Spleen (tissue), 11 donors: ENCODE data around the gene DOCK9. TPM values are rescaled to one million over a fixed set of nuclear protein-coding genes. Genes with fewer than 3 reads are reported as not detected.

Source experiments
- DNase-seq: peaks from one replicate; pipeline ENCODE4 v3.0.0-alpha.2; 2020
- H3K27ac ChIP-seq, 8 donors: fragments of 200-600 bp; sonication (generic) in 7 of 8; 1 replicate in 4 of 8; 2 replicates in 4 of 8; pipeline versions ENCODE4 v1.5.0 to v1.8.0; 2016 to 2021; ENCODE audit warnings: inconsistent platforms in 4 of 8, mild to moderate bottlenecking in 4 of 8, moderate library complexity in 1 of 8
- H3K27me3 ChIP-seq, 7 donors: fragments of 200-600 bp; sonication (generic) in 6 of 7; replicated peaks in 1 of 7; 1 replicate in 4 of 7; 2 replicates in 3 of 7; pipeline versions ENCODE4 v1.5.0 to v1.8.0; 2016 to 2021; ENCODE audit warnings: inconsistent platforms in 3 of 7, mild to moderate bottlenecking in 1 of 7
- H3K36me3 ChIP-seq, 6 donors: fragments of 200-600 bp; sonication (generic) in 5 of 6; 1 replicate in 4 of 6; 2 replicates in 2 of 6; pipeline versions ENCODE4 v1.5.0 to v1.8.0; 2016 to 2021; ENCODE audit warnings: inconsistent platforms in 2 of 6
- H3K4me1 ChIP-seq, 6 donors: fragments of 200-600 bp; sonication (generic) in 5 of 6; 1 replicate in 3 of 6; 2 replicates in 3 of 6; pipeline versions ENCODE4 v1.5.0 to v1.8.0; 2016 to 2021; ENCODE audit warnings: inconsistent platforms in 3 of 6
- H3K4me3 ChIP-seq, 8 donors: fragments of 200-600 bp; sonication (generic) in 7 of 8; 1 replicate in 4 of 8; 2 replicates in 4 of 8; pipeline versions ENCODE4 v1.5.0 to v1.8.0; 2016 to 2021; ENCODE audit warnings: inconsistent platforms in 4 of 8, mild to moderate bottlenecking in 4 of 8, moderate library complexity in 2 of 8
- H3K9me3 ChIP-seq, 8 donors: fragments of 200-600 bp; sonication (generic) in 7 of 8; 1 replicate in 4 of 8; 2 replicates in 4 of 8; pipeline versions ENCODE4 v1.5.0 to v1.8.0; 2016 to 2021; ENCODE audit warnings: inconsistent platforms in 4 of 8
- POLR2A ChIP-seq, 3 donors: fragments of 450-650 bp; IDR thresholded peaks; one replicate each; pipeline ENCODE4 v1.5.1; 2017; ENCODE audit warnings: antibody characterized with exemption in 3 of 3, mild to moderate bottlenecking in 1 of 3
- POLR2AphosphoS5 ChIP-seq, 3 donors: sonication (generic); formaldehyde crosslinking; IDR thresholded peaks; one replicate each; pipeline ENCODE4 v1.5.1; 2017; ENCODE audit warnings: antibody characterized with exemption in 3 of 3
- WGBS, 5 donors: extraction: QIAGEN DNeasy Blood & Tissue Kit in 3 of 5; methylation state at CpG; one replicate each; pipeline versions ENCODE4 v1.1.5 to v1.1.7; 2013 to 2018; 5-methylcytosine and 5-hydroxymethylcytosine counted together
- intact Hi-C: fragments of 100-400 bp; cut with DNase I; formaldehyde crosslinking; loops from one replicate; pipeline ENCODE4 v1.15.0; 2023; ENCODE audit warnings: low total_unique reads
- polyA plus RNA-seq, 3 donors: library from polyadenylated mRNA; stranded (reverse); fragments of 200-250 nt; gene quantifications; one replicate each; pipeline ENCODE4 v1.2.1, GENCODE V29; 2013
- total RNA-seq, 7 donors: library from RNA; depleted of rRNA in 3 of 7; stranded (reverse); fragments of >200 nt in 3 of 7; fragmentation: NEBNext Ultra II Directional in 4 of 7; extraction: Animal tissue kit (Norgen Biotek cat#: 25700) in 4 of 7; gene quantifications; one replicate each; pipeline versions ENCODE4 v1.1.0 to v1.2.1, GENCODE V29; 2016 to 2021
- TF ChIP-seq, protein P1 (sequence below), 11 experiments: fragments of 200-600 bp in 7 of 11; fragments of 450-650 bp in 4 of 11; sonication (generic) in 4 of 11; IDR thresholded peaks in 8 of 11; conservative IDR thresholded peaks in 3 of 11; 1 replicate in 7 of 11; 2 replicates in 4 of 11; pipeline versions ENCODE4 v1.4.0 to v1.8.0; 2016 to 2021; ENCODE audit warnings: antibody characterized with exemption in 11 of 11, inconsistent platforms in 4 of 11, mild to moderate bottlenecking in 1 of 11
- donor health status: healthy with polysubstance abuse.
- donor health status: DM: no; HTN: no; CAD: no; lungs with moderate emphysema.
- donor health status: DM: no; HTN: no; CAD: no.
- donor health status: Bipolar disorder and iron deficiency.
- donor health status: healthy.
- donor health status: DM: no; HTN: no; CAD: no.
- donor health status: DM: yes; HTN: yes; CAD: no.

Gene DOCK9
- total and polyA plus RNA-seq, 10 donors, result 6.9 to 53.3 (median 47.6) TPM

DNA sequence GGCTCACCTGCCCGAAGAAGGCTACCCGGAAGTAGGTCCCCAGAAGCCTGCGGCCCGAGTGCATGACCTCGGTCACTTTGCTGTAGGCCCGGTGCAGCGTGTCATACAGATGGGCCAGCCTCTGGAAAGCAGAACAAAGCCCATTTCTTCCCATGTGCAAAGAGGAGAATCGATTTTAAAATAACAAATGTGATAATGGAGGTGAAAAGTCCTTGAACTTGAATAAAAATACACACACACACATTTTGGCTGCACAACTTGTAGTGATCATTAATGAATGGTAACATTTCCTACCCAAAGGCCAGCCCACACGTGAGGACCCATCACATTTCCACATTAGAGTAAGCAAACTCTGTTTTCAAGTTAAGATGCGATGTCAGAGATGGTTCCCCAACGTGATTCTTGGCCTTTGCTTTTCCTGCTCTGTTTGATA is 168.5 kb downstream of the DOCK9 start:
- no peaks in the 10 kb centered on the region for H3K27me3 ChIP-seq
- H3K27ac ChIP-seq, result no peak overlapping the region
- peaks cover 0 to 62% (median 22%) of the 10 kb centered on the region in 6 donors for H3K36me3 ChIP-seq
- no peak overlapping the region for H3K4me3 ChIP-seq
- 91 to 95% (median 94%) methylated on average over 11 of the region's 11 CpGs for WGBS, 5 donors
- no peaks in the 10 kb centered on the region for H3K9me3 ChIP-seq
- intact Hi-C loops, result no loop called here
- H3K4me1 ChIP-seq, result no peaks in the 10 kb centered on the region
- TF ChIP-seq, protein P1, sequence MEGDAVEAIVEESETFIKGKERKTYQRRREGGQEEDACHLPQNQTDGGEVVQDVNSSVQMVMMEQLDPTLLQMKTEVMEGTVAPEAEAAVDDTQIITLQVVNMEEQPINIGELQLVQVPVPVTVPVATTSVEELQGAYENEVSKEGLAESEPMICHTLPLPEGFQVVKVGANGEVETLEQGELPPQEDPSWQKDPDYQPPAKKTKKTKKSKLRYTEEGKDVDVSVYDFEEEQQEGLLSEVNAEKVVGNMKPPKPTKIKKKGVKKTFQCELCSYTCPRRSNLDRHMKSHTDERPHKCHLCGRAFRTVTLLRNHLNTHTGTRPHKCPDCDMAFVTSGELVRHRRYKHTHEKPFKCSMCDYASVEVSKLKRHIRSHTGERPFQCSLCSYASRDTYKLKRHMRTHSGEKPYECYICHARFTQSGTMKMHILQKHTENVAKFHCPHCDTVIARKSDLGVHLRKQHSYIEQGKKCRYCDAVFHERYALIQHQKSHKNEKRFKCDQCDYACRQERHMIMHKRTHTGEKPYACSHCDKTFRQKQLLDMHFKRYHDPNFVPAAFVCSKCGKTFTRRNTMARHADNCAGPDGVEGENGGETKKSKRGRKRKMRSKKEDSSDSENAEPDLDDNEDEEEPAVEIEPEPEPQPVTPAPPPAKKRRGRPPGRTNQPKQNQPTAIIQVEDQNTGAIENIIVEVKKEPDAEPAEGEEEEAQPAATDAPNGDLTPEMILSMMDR (IDR thresholded peaks at IDR 0.05 in 8 of 11, conservative IDR thresholded peaks at IDR 0.05 in 3 of 11), result no peak
- TF ChIP-seq POLR2AphosphoS5 (IDR thresholded peaks at IDR 0.05) (no peak), POLR2A (IDR thresholded peaks at IDR 0.05) (no peak)
- no peak for DNase-seq

DNA sequence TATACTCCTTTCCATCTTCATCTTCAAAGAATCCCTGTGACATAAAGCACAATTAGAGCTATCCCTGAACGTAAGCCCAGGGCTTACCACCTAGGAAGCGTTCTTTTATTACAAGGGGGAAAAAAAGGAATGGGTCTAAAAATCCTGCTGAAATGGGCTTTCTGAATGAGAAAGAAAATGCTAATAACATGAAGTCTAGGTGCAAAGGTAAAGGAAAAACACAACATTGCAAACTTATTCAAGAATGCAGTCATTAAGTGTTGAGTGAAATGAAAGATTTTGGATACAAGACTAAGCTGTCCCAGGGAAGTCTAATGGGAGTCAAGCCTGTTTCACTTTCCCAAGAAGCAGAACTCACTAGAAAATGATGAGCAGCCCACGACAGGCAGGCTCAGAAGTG is 170.1 kb downstream of the DOCK9 start:
- intact Hi-C loops, result no loop called here
- no peak overlapping the region for H3K4me3 ChIP-seq
- H3K27ac ChIP-seq, result no peak overlapping the region
- WGBS, 5 donors, result 69 to 89% (median 86%) methylated on average over 3 of the region's 3 CpGs
- no peak for DNase-seq
- H3K9me3 ChIP-seq, result no peaks in the 10 kb centered on the region
- no peaks in the 10 kb centered on the region for H3K4me1 ChIP-seq
- H3K27me3 ChIP-seq, result no peaks in the 10 kb centered on the region
- H3K36me3 ChIP-seq, result peaks cover 0 to 78% (median 27%) of the 10 kb centered on the region in 6 donors
- TF ChIP-seq POLR2AphosphoS5 (IDR thresholded peaks at IDR 0.05), result no peak
- TF ChIP-seq, protein P1 (IDR thresholded peaks at IDR 0.05 in 8 of 11, conservative IDR thresholded peaks at IDR 0.05 in 3 of 11), result no peak
- TF ChIP-seq POLR2A (IDR thresholded peaks at IDR 0.05), result no peak

DNA sequence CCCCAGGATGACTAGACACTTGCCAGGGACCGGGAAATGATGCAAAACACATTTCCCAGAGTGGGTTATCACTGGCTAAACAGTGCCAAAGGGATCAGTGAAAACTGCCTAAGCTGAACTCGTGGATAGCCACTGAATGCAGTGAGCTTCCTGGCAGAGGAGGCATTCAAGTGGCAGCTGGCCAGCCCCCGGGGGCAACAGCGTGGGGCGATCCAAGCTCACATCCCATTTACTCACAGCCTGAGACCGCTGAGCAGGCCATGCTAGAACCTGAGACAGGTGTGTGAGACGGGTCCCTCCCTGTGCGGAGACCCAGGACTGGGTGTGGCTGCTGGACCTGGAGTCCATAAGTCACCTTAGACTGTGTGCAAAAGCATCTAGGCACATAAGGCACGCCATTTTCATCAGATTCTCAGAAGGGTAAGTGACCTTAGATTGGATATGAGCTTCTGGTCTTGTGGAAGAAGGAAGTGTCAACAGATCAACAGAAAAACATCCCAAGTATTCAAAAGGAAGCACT is 173.5 kb downstream of the DOCK9 start:
- H3K4me3 ChIP-seq, result no peak overlapping the region
- peaks cover 0 to 83% (median 22%) of the 10 kb centered on the region in 6 donors for H3K36me3 ChIP-seq
- TF ChIP-seq, protein P1 (IDR thresholded peaks at IDR 0.05 in 8 of 11, conservative IDR thresholded peaks at IDR 0.05 in 3 of 11), result no peak
- TF ChIP-seq POLR2AphosphoS5 (IDR thresholded peaks at IDR 0.05), result no peak
- TF ChIP-seq POLR2A (IDR thresholded peaks at IDR 0.05), result no peak
- no peaks in the 10 kb centered on the region for H3K9me3 ChIP-seq
- no peaks in the 10 kb centered on the region for H3K4me1 ChIP-seq
- intact Hi-C loops, result no loop called here
- no peak overlapping the region for H3K27ac ChIP-seq
- 82 to 91% (median 87%) methylated on average over 8 to 9 of the region's 9 CpGs for WGBS, 5 donors
- no peaks in the 10 kb centered on the region for H3K27me3 ChIP-seq
- DNase-seq, result no peak

DNA sequence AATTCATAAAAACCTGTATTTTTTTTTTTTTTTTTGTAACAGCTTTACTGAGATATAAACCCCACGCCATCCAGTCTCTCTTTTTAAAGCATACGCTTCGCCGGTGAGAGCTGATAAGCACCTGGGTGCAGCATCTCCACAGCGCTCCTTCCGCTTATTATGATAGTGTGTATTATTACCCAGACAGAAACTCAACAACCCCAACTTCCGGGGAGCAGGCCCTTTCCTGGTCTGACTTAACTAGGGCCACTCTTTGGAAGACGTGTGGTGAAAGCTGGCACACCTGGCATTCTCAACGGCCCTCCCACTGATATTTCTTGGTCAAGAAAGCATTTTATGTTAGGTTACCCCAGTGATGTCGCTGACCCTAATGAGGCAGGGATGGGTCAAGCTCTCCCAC is 173.9 kb downstream of the DOCK9 start:
- intact Hi-C loops, result no loop called here
- no peaks in the 10 kb centered on the region for H3K9me3 ChIP-seq
- H3K27me3 ChIP-seq, result no peaks in the 10 kb centered on the region
- no peak for DNase-seq
- H3K27ac ChIP-seq, result no peak overlapping the region
- no peaks in the 10 kb centered on the region for H3K4me1 ChIP-seq
- WGBS, 5 donors, result 95 to 98% (median 95%) methylated on average over 10 of the region's 10 CpGs
- peaks cover 0 to 83% (median 22%) of the 10 kb centered on the region in 6 donors for H3K36me3 ChIP-seq
- no peak overlapping the region for H3K4me3 ChIP-seq
- TF ChIP-seq POLR2AphosphoS5 (IDR thresholded peaks at IDR 0.05) (no peak), POLR2A (IDR thresholded peaks at IDR 0.05) (no peak)
- TF ChIP-seq, protein P1 (IDR thresholded peaks at IDR 0.05 in 8 of 11, conservative IDR thresholded peaks at IDR 0.05 in 3 of 11), result no peak
